SK-N-SH (cell line): Measurements from ENCODE around the gene SLC12A5.

ENCODE experiments used
- ELF1 ChIP-seq: IDR thresholded peaks from 2 replicates; pipeline ENCODE4 v1.4.0; 2012
- EP300 ChIP-seq, 2 experiments: IDR thresholded peaks; 2 replicates each; pipeline versions ENCODE4 v1.4.0 to v1.6.1; 2012; ENCODE audit warnings: borderline replicate concordance in 1 of 2, low read depth in 1 of 2, low read length in 1 of 2
- JUND ChIP-seq: IDR thresholded peaks from 2 replicates; pipeline ENCODE4 v1.4.0; 2012
- RAD21 ChIP-seq: IDR thresholded peaks from 2 replicates; pipeline ENCODE4 v1.6.1; 2012; ENCODE audit warnings: mild to moderate bottlenecking, low read length
- SMC3 ChIP-seq: IDR thresholded peaks from 2 replicates; pipeline ENCODE4 v1.6.1; 2012; ENCODE audit warnings: low read depth, low read length, improper control_type of control experiment
- YY1 ChIP-seq: IDR thresholded peaks from 2 replicates; pipeline ENCODE4 v1.4.0; 2012; ENCODE audit warnings: low read depth, mild to moderate bottlenecking
- TF ChIP-seq, protein P1 (sequence below): fragments of 200-600 bp; sonication (generic); IDR thresholded peaks from 2 replicates; pipeline ENCODE4 v1.6.1; 2017; ENCODE audit warnings: antibody characterized with exemption, mild to moderate bottlenecking, moderate library complexity
- TF ChIP-seq, protein P2 (sequence below): fragments of 150-350 bp; IDR thresholded peaks from 2 replicates; pipeline ENCODE4 v1.6.1; 2017; ENCODE audit warnings: antibody characterized with exemption, low read length, low read depth, borderline replicate concordance
- TF ChIP-seq, protein P3 (sequence below): IDR thresholded peaks from 2 replicates; pipeline ENCODE4 v1.6.1; 2012; ENCODE audit warnings: mild to moderate bottlenecking, low read depth, low read length, moderate library complexity

DNA sequence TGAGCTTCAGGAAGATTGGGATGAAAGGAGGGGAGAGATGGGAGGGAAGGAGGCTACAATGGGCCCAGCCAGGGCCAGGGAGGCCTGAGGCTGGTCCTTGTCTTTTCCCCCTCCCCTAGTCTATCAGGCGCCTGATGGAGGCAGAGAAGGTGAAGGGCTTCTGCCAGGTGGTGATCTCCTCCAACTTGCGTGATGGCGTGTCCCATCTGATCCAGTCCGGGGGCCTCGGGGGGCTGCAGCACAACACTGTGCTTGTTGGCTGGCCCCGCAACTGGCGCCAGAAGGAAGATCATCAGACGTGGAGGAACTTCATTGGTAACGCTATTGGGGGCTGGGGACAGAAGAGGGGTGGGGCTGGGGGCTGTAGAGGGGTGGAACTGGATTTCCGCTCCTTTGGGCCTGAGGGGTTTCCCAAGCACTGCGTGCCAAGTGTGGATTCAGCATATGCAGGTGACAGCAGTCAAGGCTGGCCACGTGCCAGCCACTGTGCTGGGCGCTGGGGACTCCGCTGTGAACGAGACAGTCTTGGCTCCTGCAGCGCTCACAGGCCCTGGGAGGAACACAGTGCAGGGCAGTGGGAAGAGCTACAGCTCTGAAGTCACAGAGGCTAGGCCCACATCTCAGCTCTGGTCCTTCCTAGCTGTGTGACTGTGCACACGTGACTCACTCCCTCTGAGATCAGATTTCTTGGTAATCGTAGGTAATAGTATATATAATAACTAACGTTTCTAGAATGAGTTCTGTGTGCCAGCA lies 22.7 kb downstream of the SLC12A5 start:
- TF ChIP-seq, protein P1, sequence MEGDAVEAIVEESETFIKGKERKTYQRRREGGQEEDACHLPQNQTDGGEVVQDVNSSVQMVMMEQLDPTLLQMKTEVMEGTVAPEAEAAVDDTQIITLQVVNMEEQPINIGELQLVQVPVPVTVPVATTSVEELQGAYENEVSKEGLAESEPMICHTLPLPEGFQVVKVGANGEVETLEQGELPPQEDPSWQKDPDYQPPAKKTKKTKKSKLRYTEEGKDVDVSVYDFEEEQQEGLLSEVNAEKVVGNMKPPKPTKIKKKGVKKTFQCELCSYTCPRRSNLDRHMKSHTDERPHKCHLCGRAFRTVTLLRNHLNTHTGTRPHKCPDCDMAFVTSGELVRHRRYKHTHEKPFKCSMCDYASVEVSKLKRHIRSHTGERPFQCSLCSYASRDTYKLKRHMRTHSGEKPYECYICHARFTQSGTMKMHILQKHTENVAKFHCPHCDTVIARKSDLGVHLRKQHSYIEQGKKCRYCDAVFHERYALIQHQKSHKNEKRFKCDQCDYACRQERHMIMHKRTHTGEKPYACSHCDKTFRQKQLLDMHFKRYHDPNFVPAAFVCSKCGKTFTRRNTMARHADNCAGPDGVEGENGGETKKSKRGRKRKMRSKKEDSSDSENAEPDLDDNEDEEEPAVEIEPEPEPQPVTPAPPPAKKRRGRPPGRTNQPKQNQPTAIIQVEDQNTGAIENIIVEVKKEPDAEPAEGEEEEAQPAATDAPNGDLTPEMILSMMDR: no peak
- TF ChIP-seq, protein P2, sequence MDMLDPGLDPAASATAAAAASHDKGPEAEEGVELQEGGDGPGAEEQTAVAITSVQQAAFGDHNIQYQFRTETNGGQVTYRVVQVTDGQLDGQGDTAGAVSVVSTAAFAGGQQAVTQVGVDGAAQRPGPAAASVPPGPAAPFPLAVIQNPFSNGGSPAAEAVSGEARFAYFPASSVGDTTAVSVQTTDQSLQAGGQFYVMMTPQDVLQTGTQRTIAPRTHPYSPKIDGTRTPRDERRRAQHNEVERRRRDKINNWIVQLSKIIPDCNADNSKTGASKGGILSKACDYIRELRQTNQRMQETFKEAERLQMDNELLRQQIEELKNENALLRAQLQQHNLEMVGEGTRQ: no peak
- no peak for TF ChIP-seq YY1
- no peak for TF ChIP-seq JUND
- TF ChIP-seq ELF1: no peak
- no peak for TF ChIP-seq SMC3
- TF ChIP-seq RAD21: no peak
- no peak for TF ChIP-seq EP300 (IDR thresholded peaks at IDR 0.05; ENCODE audit: borderline replicate concordance in 1 of 2, low read depth in 1 of 2, low read length in 1 of 2)
- TF ChIP-seq, protein P3, sequence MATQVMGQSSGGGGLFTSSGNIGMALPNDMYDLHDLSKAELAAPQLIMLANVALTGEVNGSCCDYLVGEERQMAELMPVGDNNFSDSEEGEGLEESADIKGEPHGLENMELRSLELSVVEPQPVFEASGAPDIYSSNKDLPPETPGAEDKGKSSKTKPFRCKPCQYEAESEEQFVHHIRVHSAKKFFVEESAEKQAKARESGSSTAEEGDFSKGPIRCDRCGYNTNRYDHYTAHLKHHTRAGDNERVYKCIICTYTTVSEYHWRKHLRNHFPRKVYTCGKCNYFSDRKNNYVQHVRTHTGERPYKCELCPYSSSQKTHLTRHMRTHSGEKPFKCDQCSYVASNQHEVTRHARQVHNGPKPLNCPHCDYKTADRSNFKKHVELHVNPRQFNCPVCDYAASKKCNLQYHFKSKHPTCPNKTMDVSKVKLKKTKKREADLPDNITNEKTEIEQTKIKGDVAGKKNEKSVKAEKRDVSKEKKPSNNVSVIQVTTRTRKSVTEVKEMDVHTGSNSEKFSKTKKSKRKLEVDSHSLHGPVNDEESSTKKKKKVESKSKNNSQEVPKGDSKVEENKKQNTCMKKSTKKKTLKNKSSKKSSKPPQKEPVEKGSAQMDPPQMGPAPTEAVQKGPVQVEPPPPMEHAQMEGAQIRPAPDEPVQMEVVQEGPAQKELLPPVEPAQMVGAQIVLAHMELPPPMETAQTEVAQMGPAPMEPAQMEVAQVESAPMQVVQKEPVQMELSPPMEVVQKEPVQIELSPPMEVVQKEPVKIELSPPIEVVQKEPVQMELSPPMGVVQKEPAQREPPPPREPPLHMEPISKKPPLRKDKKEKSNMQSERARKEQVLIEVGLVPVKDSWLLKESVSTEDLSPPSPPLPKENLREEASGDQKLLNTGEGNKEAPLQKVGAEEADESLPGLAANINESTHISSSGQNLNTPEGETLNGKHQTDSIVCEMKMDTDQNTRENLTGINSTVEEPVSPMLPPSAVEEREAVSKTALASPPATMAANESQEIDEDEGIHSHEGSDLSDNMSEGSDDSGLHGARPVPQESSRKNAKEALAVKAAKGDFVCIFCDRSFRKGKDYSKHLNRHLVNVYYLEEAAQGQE: 0 out of 2 replicates have a peak, but pooled peaks have one; percentile 17
